ENCODE data around the gene CCBE1. TPM values are rescaled to one million over a fixed set of nuclear protein-coding genes. Genes with fewer than 3 reads are reported as not detected.

CCBE1 gene
- total RNA-seq, 1 donor from 2014 or later = 1.6 TPM

DNA sequence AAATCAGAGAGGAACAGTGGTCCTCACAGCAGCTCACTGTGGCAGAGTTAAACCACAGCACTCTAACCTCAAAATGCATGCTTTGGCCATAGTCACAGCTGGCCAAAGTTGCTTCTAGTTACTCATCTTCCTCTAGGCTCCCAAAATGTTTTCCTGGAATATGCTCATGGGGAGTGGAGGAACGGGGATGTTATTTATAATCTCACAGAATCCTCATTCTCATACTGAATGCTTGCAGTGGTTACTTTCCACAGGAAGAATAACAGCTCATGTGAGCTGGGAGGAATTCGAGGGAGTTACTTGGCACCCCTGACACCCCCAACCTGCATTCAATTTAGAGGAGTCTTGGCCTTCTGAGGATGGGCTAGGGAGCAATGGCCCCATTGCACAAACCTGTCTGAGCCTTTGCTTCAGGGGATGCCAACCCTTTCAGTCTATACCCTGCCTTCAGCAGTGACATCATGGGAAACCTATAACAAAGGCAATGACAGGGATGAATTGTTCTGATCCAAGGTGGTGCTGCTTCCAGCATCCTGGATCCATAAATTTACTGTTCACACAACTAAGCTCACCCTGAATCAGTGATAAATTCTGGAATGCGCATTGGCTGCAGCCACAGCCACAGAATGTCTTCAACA lies 22.4 kb upstream of the CCBE1 start:
- FAIRE-seq = peak; percentile 52
- no peak for TF ChIP-seq CTCF (IDR thresholded peaks at IDR 0.05; ENCODE audit: insufficient read depth, low read length, severe bottlenecking)
- DNase-seq (ENCODE audit: low read depth) = no peak
- no peaks in the 10 kb centered on the region for H3K36me3 ChIP-seq (ENCODE audit: control insufficient read depth, insufficient read depth, low read length)
- no peak overlapping the region for H3K4me3 ChIP-seq (ENCODE audit: low read depth, low read length)
- no peaks in the 10 kb centered on the region for H3K27me3 ChIP-seq (ENCODE audit: control insufficient read depth, insufficient read depth, low read length)

GRCh38 chr18:59718464-59719157 lies 21.4 kb upstream of the CCBE1 start:
- H3K4me3 ChIP-seq (ENCODE audit: low read depth, low read length) = no peak overlapping the region
- no peak for FAIRE-seq
- TF ChIP-seq CTCF (IDR thresholded peaks at IDR 0.05; ENCODE audit: insufficient read depth, low read length, severe bottlenecking) = no peak
- no peak for DNase-seq (ENCODE audit: low read depth)
- no peaks in the 10 kb centered on the region for H3K27me3 ChIP-seq (ENCODE audit: control insufficient read depth, insufficient read depth, low read length)
- H3K36me3 ChIP-seq (ENCODE audit: control insufficient read depth, insufficient read depth, low read length) = no peaks in the 10 kb centered on the region

DNA sequence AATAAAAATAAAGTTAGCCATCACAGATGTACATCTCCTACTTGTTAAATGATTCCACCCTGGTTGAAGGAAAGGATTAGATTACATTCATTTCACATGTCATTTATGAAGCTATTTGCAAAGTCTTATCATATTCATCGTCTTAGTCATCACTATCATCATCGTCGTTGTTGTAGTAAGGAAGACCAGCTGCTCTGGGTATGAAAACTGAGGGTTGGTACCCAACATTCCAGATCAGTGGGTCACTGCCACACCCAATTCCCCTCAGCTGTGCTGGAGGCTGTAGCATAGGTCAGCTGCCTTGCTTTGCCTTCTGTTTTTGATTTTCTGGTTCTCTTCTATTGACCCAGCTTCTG lies 20.9 kb upstream of the CCBE1 start:
- TF ChIP-seq CTCF (IDR thresholded peaks at IDR 0.05; ENCODE audit: insufficient read depth, low read length, severe bottlenecking) = no peak
- Histone ChIP-seq H3K36me3 (ENCODE audit: control insufficient read depth, insufficient read depth, low read length) (no peaks in the 10 kb centered on the region), H3K27me3 (ENCODE audit: control insufficient read depth, insufficient read depth, low read length) (no peaks in the 10 kb centered on the region), H3K4me3 (ENCODE audit: low read depth, low read length) (no peak overlapping the region)
- DNase-seq (ENCODE audit: low read depth) (peak; percentile 80), FAIRE-seq (peak; percentile 7)

- FAIRE-seq = no peak
- TF ChIP-seq CTCF (IDR thresholded peaks at IDR 0.05; ENCODE audit: insufficient read depth, low read length, severe bottlenecking) = no peak
- no peaks in the 10 kb centered on the region for H3K36me3 ChIP-seq (ENCODE audit: control insufficient read depth, insufficient read depth, low read length)
- no peak overlapping the region for H3K4me3 ChIP-seq (ENCODE audit: low read depth, low read length)
- DNase-seq (ENCODE audit: low read depth) = no peak
- no peaks in the 10 kb centered on the region for H3K27me3 ChIP-seq (ENCODE audit: control insufficient read depth, insufficient read depth, low read length)
These were observed 20.1 kb upstream of the CCBE1 start for GRCh38 chr18:59717291-59717690.

GRCh38 chr18:59715966-59716369 lies 18.7 kb upstream of the CCBE1 start:
- DNase-seq (ENCODE audit: low read depth) (peak; percentile 98), FAIRE-seq (peak; percentile 98)
- TF ChIP-seq CTCF (IDR thresholded peaks at IDR 0.05; ENCODE audit: insufficient read depth, low read length, severe bottlenecking) = no peak
- Histone ChIP-seq H3K36me3 (ENCODE audit: control insufficient read depth, insufficient read depth, low read length) (no peaks in the 10 kb centered on the region), H3K4me3 (ENCODE audit: low read depth, low read length) (no peak overlapping the region), H3K27me3 (ENCODE audit: control insufficient read depth, insufficient read depth, low read length) (no peaks in the 10 kb centered on the region)

All from bronchial epithelial cell (primary cell).